ENCODE data around the gene PAX6. TPM values are rescaled to one million over a fixed set of nuclear protein-coding genes. Genes with fewer than 3 reads are reported as not detected.

The PAX6 gene
- total RNA-seq: not detected in 2 replicates
- long read RNA-seq: 0 reads

DNA sequence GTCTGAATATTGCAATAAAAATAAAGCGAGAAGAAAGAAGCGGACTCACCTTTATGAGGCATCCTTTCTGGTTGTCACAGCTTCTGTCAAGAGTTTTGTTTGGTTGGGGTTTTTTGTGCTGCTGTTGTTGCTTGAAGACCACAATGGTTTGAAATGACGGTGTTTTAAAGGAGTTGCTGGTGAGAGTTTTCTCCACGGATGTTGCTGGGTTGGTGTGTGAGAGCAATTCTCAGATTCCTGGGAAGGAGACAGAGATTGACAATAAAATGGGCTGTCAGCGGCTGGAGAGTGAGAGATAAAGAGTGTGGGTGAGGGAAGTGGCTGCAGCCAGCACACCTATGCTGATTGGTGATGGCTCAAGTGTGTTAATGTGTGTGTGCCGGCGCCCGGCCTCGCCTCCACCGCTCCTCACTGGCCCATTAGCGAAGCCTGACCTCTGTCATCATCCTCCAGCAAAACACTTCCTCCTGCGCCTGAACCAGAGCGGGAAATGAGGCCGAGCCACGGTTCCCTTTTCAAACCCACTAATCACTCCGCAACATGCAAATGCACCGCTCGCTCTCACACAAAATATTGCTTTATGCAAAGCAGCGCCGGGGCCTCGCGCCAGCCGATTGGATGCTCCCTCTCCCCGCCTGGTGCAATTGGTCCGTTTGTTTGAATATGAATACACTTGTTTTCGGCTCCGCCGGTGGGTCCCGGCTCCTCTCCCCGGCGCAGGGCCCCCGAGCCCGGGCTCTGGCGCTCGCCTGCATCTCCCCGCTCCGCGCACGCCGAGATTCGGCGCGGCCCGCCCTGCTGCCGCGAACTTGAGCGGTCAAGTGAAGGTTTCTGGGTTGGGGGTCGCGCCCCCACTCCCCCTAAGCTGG is at the start of gene PAX6:
PAX6 (minus strand) TSS at position 544 of the 869 bp plus-strand sequence. CDS start 4,911 bp downstream, outside the sequence.
- H3K27ac Mint-ChIP-seq (ENCODE audit: unreplicated experiment): no peak within 1 kb of the TSS
- H3K4me3 Mint-ChIP-seq (ENCODE audit: unreplicated experiment): peak within 1 kb of the TSS; percentile 65
- peak; percentile 83 for DNase-seq (ENCODE audit: extremely low spot score, unreplicated experiment)
- H3K36me3 Mint-ChIP-seq (ENCODE audit: unreplicated experiment): no peaks in the 10 kb centered on the region
- no peaks in the 10 kb centered on the region for H3K9me3 Mint-ChIP-seq (ENCODE audit: unreplicated experiment)
- TF ChIP-seq, protein P1, sequence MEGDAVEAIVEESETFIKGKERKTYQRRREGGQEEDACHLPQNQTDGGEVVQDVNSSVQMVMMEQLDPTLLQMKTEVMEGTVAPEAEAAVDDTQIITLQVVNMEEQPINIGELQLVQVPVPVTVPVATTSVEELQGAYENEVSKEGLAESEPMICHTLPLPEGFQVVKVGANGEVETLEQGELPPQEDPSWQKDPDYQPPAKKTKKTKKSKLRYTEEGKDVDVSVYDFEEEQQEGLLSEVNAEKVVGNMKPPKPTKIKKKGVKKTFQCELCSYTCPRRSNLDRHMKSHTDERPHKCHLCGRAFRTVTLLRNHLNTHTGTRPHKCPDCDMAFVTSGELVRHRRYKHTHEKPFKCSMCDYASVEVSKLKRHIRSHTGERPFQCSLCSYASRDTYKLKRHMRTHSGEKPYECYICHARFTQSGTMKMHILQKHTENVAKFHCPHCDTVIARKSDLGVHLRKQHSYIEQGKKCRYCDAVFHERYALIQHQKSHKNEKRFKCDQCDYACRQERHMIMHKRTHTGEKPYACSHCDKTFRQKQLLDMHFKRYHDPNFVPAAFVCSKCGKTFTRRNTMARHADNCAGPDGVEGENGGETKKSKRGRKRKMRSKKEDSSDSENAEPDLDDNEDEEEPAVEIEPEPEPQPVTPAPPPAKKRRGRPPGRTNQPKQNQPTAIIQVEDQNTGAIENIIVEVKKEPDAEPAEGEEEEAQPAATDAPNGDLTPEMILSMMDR (IDR thresholded peaks at IDR 0.05): no peak
- peaks cover 45% of the 10 kb centered on the region for H3K4me1 Mint-ChIP-seq (ENCODE audit: unreplicated experiment)
- peaks cover 77% of the 10 kb centered on the region for H3K27me3 Mint-ChIP-seq (ENCODE audit: unreplicated experiment)

DNA sequence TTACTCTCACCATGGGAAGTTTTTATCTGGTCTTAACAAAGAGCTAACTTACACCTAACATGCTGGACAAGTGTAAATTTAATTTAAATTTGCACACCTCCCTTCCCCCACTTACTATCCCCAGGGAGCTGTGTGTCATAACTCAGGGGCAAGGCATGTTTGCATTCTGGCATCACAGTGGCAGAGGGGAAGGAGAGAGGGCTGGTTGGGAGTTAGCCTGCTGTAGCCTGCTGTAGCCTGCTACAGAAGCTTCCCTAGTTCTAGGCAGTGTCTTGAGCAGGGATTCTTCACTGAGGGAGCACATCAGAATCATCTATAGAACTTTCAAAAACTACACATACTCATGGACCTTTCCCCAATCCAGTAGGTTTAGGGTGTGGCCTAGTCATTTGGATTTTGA is 49.3 kb upstream of the PAX6 start:
- Mint-ChIP-seq H3K4me3 (ENCODE audit: unreplicated experiment) (no peak overlapping the region), H3K27me3 (ENCODE audit: unreplicated experiment) (peaks cover 65% of the 10 kb centered on the region), H3K36me3 (ENCODE audit: unreplicated experiment) (no peaks in the 10 kb centered on the region), H3K27ac (ENCODE audit: unreplicated experiment) (no peak overlapping the region), H3K4me1 (ENCODE audit: unreplicated experiment) (no peaks in the 10 kb centered on the region), H3K9me3 (ENCODE audit: unreplicated experiment) (no peaks in the 10 kb centered on the region)
- TF ChIP-seq, protein P1 (IDR thresholded peaks at IDR 0.05): no peak
- no peak for DNase-seq (ENCODE audit: extremely low spot score, unreplicated experiment)

DNA sequence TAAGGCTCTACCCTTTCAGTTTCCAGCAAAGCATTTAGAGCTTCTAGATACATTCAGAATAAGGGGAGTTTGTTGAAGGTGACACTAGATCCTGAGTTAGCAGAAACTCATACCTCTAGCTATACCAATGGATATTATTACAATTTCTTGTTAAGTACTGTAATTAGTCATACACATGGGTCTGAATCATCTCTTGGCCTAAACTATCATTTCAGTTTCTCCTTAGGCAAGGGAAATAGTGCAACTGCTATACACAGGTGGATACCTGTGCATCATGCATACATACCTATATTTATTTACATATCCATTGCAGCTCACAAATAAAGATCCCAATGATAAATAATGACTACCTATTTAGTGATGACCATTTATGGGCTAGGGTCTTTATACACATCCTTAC is 45.1 kb upstream of the PAX6 start:
- DNase-seq (ENCODE audit: extremely low spot score, unreplicated experiment): no peak
- H3K27me3 Mint-ChIP-seq (ENCODE audit: unreplicated experiment): peaks cover 56% of the 10 kb centered on the region
- H3K36me3 Mint-ChIP-seq (ENCODE audit: unreplicated experiment): no peaks in the 10 kb centered on the region
- no peak overlapping the region for H3K27ac Mint-ChIP-seq (ENCODE audit: unreplicated experiment)
- no peaks in the 10 kb centered on the region for H3K4me1 Mint-ChIP-seq (ENCODE audit: unreplicated experiment)
- peaks cover 5% of the 10 kb centered on the region for H3K9me3 Mint-ChIP-seq (ENCODE audit: unreplicated experiment)
- no peak overlapping the region for H3K4me3 Mint-ChIP-seq (ENCODE audit: unreplicated experiment)
- TF ChIP-seq, protein P1 (IDR thresholded peaks at IDR 0.05): no peak

DNA sequence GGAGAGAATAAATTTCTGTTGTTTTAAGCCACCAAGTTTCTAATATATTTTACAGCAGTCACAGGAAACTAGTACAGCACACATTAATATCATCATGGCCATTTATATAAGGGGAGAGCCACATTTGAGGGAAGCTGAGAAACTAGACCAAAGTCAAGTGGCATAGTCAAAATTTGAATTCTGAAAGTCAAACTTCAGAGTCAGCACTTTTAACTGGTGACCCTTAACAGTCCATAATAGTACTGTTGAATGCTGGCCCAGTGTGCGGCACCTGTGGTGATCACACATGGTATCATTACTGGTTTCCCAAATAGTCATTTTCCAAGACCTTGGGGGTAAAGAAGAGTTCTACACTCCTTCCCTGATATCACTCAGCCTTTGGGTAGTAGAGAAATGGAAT is 44.3 kb upstream of the PAX6 start:
- peaks cover 5% of the 10 kb centered on the region for H3K9me3 Mint-ChIP-seq (ENCODE audit: unreplicated experiment)

DNA sequence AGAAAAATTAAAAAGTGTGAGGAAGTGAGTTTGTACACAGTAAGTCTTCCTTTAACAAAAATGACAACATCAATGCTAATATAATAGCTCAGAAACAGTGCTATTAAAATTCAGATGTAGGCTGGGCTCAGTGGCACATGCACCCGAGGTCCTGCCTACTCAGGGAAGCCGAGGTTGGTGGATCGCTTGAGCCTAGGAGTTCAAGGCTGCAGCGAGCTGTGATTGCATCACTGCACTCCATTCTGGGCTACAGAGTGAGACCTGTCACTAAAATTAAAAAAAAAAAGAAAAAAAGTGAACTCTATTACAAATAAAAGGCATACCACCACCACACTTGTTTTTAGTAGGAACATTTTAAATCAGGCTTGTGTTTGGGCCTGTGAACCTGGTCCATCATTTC is 39.2 kb upstream of the PAX6 start:
- TF ChIP-seq, protein P1 (IDR thresholded peaks at IDR 0.05): no peak
- DNase-seq (ENCODE audit: extremely low spot score, unreplicated experiment): no peak
- H3K4me1 Mint-ChIP-seq (ENCODE audit: unreplicated experiment): no peaks in the 10 kb centered on the region
- no peak overlapping the region for H3K4me3 Mint-ChIP-seq (ENCODE audit: unreplicated experiment)
- no peaks in the 10 kb centered on the region for H3K36me3 Mint-ChIP-seq (ENCODE audit: unreplicated experiment)
- H3K9me3 Mint-ChIP-seq (ENCODE audit: unreplicated experiment): peaks cover 5% of the 10 kb centered on the region
- peaks cover 43% of the 10 kb centered on the region for H3K27me3 Mint-ChIP-seq (ENCODE audit: unreplicated experiment)
- H3K27ac Mint-ChIP-seq (ENCODE audit: unreplicated experiment): no peak overlapping the region

More for the DNA sequence above, 44.3 kb upstream of the PAX6 start:
- Mint-ChIP-seq H3K4me3 (ENCODE audit: unreplicated experiment) (no peak overlapping the region), H3K27me3 (ENCODE audit: unreplicated experiment) (peaks cover 59% of the 10 kb centered on the region), H3K36me3 (ENCODE audit: unreplicated experiment) (no peaks in the 10 kb centered on the region), H3K27ac (ENCODE audit: unreplicated experiment) (no peak overlapping the region), H3K4me1 (ENCODE audit: unreplicated experiment) (no peaks in the 10 kb centered on the region)
- DNase-seq (ENCODE audit: extremely low spot score, unreplicated experiment): no peak
- TF ChIP-seq, protein P1 (IDR thresholded peaks at IDR 0.05): no peak
